Femur (tissue), 1 donor: ENCODE results near the gene IZUMO1R.
"Not testable (repeated sequence)": the region's sequence is repeated elsewhere in the genome, so short reads cannot be mapped to it uniquely, and the experiment has no call there.

Experiments
- DNase-seq: peaks from one replicate; pipeline ENCODE4 v3.0.0-alpha.2; 2017

IZUMO1R gene

GRCh38 chr11:94303966-94304958, at the start of gene IZUMO1R:
Gene IZUMO1R (plus strand): TSS chr11:94304580. CDS start chr11:94305637, 1,057 bp downstream.
- peak; percentile 59 for DNase-seq

GRCh38 chr11:94271885-94272372, 32.5 kb upstream of the IZUMO1R start:
- DNase-seq: no peak

GRCh38 chr11:94272738-94273313, 31.6 kb upstream of the IZUMO1R start:
- no peak for DNase-seq

GRCh38 chr11:94275961-94276360, 28.4 kb upstream of the IZUMO1R start:
- no peak for DNase-seq

GRCh38 chr11:94276943-94277342, 27.4 kb upstream of the IZUMO1R start:
- DNase-seq: no peak

- not testable (repeated sequence) for DNase-seq
Measured at GRCh38 chr11:94278207-94278606, 26.2 kb upstream of the IZUMO1R start.

- no peak for DNase-seq
Measured at GRCh38 chr11:94279996-94280395, 24.4 kb upstream of the IZUMO1R start.

- no peak for DNase-seq
Measured at GRCh38 chr11:94281324-94281723, 23.1 kb upstream of the IZUMO1R start.

GRCh38 chr11:94283678-94284077, 20.7 kb upstream of the IZUMO1R start:
- DNase-seq: no peak

GRCh38 chr11:94295534-94295933, 8.8 kb upstream of the IZUMO1R start:
- no peak for DNase-seq

- DNase-seq: no peak
Measured at GRCh38 chr11:94297985-94298576, 6.3 kb upstream of the IZUMO1R start.

- peak; percentile 29 for DNase-seq
Measured at GRCh38 chr11:94302776-94303175, 1.6 kb upstream of the IZUMO1R start.

GRCh38 chr11:94305146-94305545, 766 bp downstream of the IZUMO1R start:
- DNase-seq: no peak

- DNase-seq: no peak
Measured at GRCh38 chr11:94307101-94307791, 2.9 kb downstream of the IZUMO1R start.

GRCh38 chr11:94308024-94308423, 3.6 kb downstream of the IZUMO1R start:
- no peak for DNase-seq

GRCh38 chr11:94309757-94310156, 5.4 kb downstream of the IZUMO1R start:
- no peak for DNase-seq

- no peak for DNase-seq
Measured at GRCh38 chr11:94310191-94310875, 6.0 kb downstream of the IZUMO1R start.

- DNase-seq: no peak
Measured at GRCh38 chr11:94312339-94312738, 8.0 kb downstream of the IZUMO1R start.

- no peak for DNase-seq
Measured at GRCh38 chr11:94314064-94314463, 9.7 kb downstream of the IZUMO1R start.

GRCh38 chr11:94315664-94316063, 11.3 kb downstream of the IZUMO1R start:
- DNase-seq: no peak

GRCh38 chr11:94322501-94322900, 18.1 kb downstream of the IZUMO1R start:
- no peak for DNase-seq

GRCh38 chr11:94325681-94326080, 21.3 kb downstream of the IZUMO1R start:
- DNase-seq: no peak
